MCF 10A (cell line): ENCODE data around the gene SOX13. TPM values are rescaled to one million over a fixed set of nuclear protein-coding genes. Genes with fewer than 3 reads are reported as not detected.
A peak's percentile ranks its signal among the peaks of the same experiment; 100 is the strongest.

ENCODE experiments used
- BruUV-seq: library from RNA; stranded (reverse); fragments of 400-500 nt; replicated peaks from 2 replicates; lab custom pipeline; 2021; lab: Mats Ljungman, UMichigan
- CTCF ChIA-PET: fragments of 300-600 bp; sonication (Branson Sonifier 250); formaldehyde crosslinking; extraction: SDS; loops from one replicate; lab custom pipeline; 2021; ENCODE audit warnings: antibody characterized with exemption, inconsistent platforms; lab: Yijun Ruan, JAX
- POLR2A ChIA-PET: fragments of 300-600, 350-650 bp; sonication (Branson Sonifier 250); formaldehyde crosslinking; extraction: SDS; loops from one replicate; lab custom pipeline; 2020; ENCODE audit warnings: antibody characterized with exemption, inconsistent platforms; lab: Yijun Ruan, JAX
- DNase-seq: peaks from one replicate; pipeline ENCODE4 v3.0.0-alpha.2; 2018; ENCODE audit not compliant: unreplicated experiment
- H3K27ac Mint-ChIP-seq: one replicate; pipeline ENCODE4 v1.8.0; 2022; ENCODE audit warnings: mild to moderate bottlenecking, low read depth, mixed read lengths; ENCODE audit not compliant: unreplicated experiment
- H3K27me3 Mint-ChIP-seq: one replicate; pipeline ENCODE4 v1.8.0; 2022; ENCODE audit warnings: mixed read lengths; ENCODE audit not compliant: insufficient read depth, unreplicated experiment
- H3K36me3 Mint-ChIP-seq: one replicate; pipeline ENCODE4 v1.8.0; 2022; ENCODE audit warnings: mild to moderate bottlenecking, moderate library complexity, mixed read lengths; ENCODE audit not compliant: insufficient read depth, unreplicated experiment
- H3K4me1 Mint-ChIP-seq: one replicate; pipeline ENCODE4 v1.8.0; 2022; ENCODE audit warnings: mixed read lengths; ENCODE audit not compliant: insufficient read depth, unreplicated experiment
- H3K4me3 Mint-ChIP-seq: one replicate; pipeline ENCODE4 v1.8.0; 2022; ENCODE audit warnings: mild to moderate bottlenecking, moderate library complexity, mixed read lengths; ENCODE audit not compliant: unreplicated experiment
- H3K9me3 Mint-ChIP-seq: one replicate; pipeline ENCODE4 v1.8.0; 2022; ENCODE audit warnings: mixed read lengths; ENCODE audit not compliant: unreplicated experiment
- intact Hi-C: fragments of 100-400 bp; cut with micrococcal nuclease; formaldehyde crosslinking; loops from 2 replicates; pipeline ENCODE4 v1.14.1; 2022
- total RNA-seq: library from RNA; stranded (reverse); gene quantifications from 2 replicates; pipeline ENCODE4 v1.2.3, GENCODE V29; 2022
- TF ChIP-seq, protein P1 (sequence below): fragments of 200-600 bp; IDR thresholded peaks from one replicate; pipeline ENCODE4 v1.8.0; 2022; ENCODE audit warnings: antibody characterized with exemption, mild to moderate bottlenecking; ENCODE audit not compliant: unreplicated experiment

The SOX13 gene
- total RNA-seq, 1 experiment from 2014 or later, result 32.8 TPM

DNA sequence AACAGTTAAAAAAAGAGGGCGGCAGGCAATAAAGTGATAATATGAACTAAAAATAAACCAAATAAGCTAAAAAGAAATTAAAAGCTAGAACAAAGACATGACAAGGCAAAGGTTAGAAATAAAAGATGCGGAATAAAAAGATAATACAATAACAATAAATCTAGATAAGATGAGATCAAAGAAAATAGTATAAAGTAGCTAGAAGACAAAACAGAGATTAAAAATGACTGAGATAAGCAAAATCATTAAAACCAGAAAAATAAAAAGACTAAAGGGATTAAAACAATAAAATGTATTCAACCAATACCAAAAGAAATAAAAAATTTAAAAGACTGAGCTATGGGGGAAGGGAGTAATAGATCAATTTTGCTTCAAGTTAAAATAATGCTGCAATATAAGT, 10.8 kb upstream of the SOX13 start:
- no peak overlapping the region for H3K4me3 Mint-ChIP-seq
- H3K27ac Mint-ChIP-seq, result no peak overlapping the region
- H3K4me1 Mint-ChIP-seq, result peaks cover 17% of the 10 kb centered on the region
- no TSS peak for BruUV-seq
- intact Hi-C loops, result no loop called here
- TF ChIP-seq, protein P1, sequence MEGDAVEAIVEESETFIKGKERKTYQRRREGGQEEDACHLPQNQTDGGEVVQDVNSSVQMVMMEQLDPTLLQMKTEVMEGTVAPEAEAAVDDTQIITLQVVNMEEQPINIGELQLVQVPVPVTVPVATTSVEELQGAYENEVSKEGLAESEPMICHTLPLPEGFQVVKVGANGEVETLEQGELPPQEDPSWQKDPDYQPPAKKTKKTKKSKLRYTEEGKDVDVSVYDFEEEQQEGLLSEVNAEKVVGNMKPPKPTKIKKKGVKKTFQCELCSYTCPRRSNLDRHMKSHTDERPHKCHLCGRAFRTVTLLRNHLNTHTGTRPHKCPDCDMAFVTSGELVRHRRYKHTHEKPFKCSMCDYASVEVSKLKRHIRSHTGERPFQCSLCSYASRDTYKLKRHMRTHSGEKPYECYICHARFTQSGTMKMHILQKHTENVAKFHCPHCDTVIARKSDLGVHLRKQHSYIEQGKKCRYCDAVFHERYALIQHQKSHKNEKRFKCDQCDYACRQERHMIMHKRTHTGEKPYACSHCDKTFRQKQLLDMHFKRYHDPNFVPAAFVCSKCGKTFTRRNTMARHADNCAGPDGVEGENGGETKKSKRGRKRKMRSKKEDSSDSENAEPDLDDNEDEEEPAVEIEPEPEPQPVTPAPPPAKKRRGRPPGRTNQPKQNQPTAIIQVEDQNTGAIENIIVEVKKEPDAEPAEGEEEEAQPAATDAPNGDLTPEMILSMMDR, result no peak
- no peak for DNase-seq
- ChIA-PET CTCF (interaction anchor here (0.8 to 4.2 kb wide), 4 partner anchors 11 to 301 kb away, joined by 3 to 28 read pairs (median 10); no protein-coding TSS in a partner anchor), POLR2A (interaction anchor here (0.6 to 5.1 kb wide), 4 partner anchors 8 to 202 kb away, joined by 3 to 36 read pairs (median 4); partner anchors contain the start of gene SOX13)
- no peaks in the 10 kb centered on the region for H3K27me3 Mint-ChIP-seq
- H3K36me3 Mint-ChIP-seq, result no peaks in the 10 kb centered on the region
- H3K9me3 Mint-ChIP-seq, result no peaks in the 10 kb centered on the region

DNA sequence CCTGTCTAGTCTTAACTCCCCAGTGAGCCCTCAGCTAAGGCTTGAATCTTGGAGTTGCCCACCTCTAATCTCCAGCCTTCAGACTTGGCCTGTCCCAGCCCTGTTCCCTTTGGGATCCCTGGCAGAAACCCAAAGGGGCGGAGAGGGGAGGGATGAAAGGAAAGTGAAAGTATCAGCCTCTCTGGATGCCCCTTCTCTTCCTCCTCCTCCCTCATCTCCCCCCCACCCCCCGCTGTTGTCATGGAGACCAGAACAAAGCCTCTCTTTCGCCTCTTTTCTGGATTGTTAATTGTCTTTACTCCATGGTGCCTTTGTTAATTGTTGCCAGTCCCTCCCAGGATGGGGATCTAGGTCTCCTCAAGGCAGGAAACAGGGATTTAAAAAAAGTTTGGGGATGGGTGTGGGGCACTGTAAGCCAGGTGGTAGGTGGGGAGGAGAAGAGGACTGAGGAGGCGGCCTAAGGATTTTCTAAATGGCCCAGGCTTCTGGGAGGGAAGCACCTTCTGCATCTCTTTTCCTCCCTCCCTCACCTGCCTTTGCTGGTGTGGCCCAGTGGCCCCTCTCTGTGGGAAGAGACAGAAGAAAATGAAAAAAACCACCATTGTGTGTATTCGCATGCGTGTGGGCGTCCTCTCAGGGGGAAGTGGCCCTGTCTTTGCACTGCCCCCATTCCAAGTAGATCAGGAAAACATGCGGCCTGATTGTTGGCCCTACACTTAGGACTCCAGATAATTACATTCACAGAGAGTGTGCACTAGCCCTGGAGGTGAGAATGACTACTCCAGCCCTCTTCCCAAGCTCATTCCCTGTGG, 7.5 kb upstream of the SOX13 start:
- intact Hi-C loops, result no loop called here
- H3K36me3 Mint-ChIP-seq, result no peaks in the 10 kb centered on the region
- no peaks in the 10 kb centered on the region for H3K4me1 Mint-ChIP-seq
- ChIA-PET POLR2A (no interaction called here), CTCF (interaction anchor here (0.6 kb wide), 1 partner anchor 1005 kb away, joined by 3 read pairs; no protein-coding TSS in a partner anchor)
- TF ChIP-seq, protein P1, result no peak
- H3K4me3 Mint-ChIP-seq, result no peak overlapping the region
- no peaks in the 10 kb centered on the region for H3K9me3 Mint-ChIP-seq
- BruUV-seq, result no TSS peak
- no peak overlapping the region for H3K27ac Mint-ChIP-seq
- no peaks in the 10 kb centered on the region for H3K27me3 Mint-ChIP-seq
- peak; percentile 60 for DNase-seq

DNA sequence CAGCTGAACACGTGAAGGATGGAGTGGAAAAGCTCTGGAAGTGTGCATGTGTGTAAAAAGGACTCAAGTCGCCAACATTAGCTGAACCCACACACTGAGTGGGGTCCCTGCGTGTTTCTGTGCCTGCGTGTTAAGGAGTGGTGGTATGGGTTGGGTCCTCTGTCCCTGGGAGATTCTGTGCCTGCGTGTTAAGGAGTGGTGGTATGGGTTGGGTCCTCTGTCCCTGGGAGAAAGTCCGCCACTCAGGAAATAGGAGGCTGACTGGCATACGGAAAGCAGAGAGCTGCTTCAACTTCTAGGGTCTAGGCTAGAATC, 7.0 kb upstream of the SOX13 start:
- ChIA-PET CTCF (interaction anchor here (0.6 to 1.8 kb wide), 2 partner anchors 63 to 1005 kb away, joined by 3 to 6 read pairs; no protein-coding TSS in a partner anchor), POLR2A (interaction anchor here (0.6 kb wide), 1 partner anchor 208 kb away, joined by 3 read pairs; no protein-coding TSS in a partner anchor)
- TF ChIP-seq, protein P1, result no peak
- BruUV-seq, result no TSS peak
- Mint-ChIP-seq H3K27ac (no peak overlapping the region), H3K4me1 (no peaks in the 10 kb centered on the region), H3K36me3 (no peaks in the 10 kb centered on the region), H3K9me3 (no peaks in the 10 kb centered on the region), H3K27me3 (no peaks in the 10 kb centered on the region), H3K4me3 (no peak overlapping the region)
- DNase-seq, result no peak
- intact Hi-C loops, result no loop called here

DNA sequence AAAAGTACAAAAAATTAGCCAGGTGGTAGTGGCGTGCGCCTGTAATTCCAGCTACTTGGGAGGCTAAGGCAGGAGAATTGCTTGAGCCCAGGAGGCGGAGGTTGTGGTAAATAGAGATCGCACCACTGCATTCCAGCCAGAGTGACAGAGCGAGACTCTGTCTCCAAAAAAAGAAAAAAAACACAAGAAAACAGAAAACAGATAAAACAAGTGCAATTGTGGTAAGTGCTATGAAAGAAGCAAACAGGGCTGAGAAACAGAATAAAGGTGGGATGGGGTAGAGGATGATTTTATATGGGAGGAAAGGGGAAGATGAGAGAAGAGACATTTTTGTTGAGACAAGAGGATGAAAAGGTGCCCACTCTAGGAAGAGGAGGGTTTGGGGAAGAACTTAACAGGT, 5.0 kb upstream of the SOX13 start:
- Mint-ChIP-seq H3K27me3 (no peaks in the 10 kb centered on the region), H3K4me3 (no peak overlapping the region), H3K27ac (no peak overlapping the region), H3K36me3 (no peaks in the 10 kb centered on the region), H3K4me1 (no peaks in the 10 kb centered on the region), H3K9me3 (no peaks in the 10 kb centered on the region)
- TF ChIP-seq, protein P1, result no peak
- intact Hi-C loops, result no loop called here
- ChIA-PET CTCF (interaction anchor here (1.3 to 1.8 kb wide), 2 partner anchors 61 to 197 kb away, joined by 4 to 6 read pairs; no protein-coding TSS in a partner anchor), POLR2A (interaction anchor here (0.7 to 0.8 kb wide), 2 partner anchors 9 to 645 kb away, joined by 3 read pairs; no protein-coding TSS in a partner anchor)
- no peak for DNase-seq
- no TSS peak for BruUV-seq
